Fibroblast of mammary gland (primary cell): ENCODE results near the gene RHOJ.
"Not testable (repeated sequence)": the region's sequence is repeated elsewhere in the genome, so short reads cannot be mapped to it uniquely, and the experiment has no call there.

ENCODE experiments used
- DNase-seq: peaks from one replicate; pipeline ENCODE4 v3.0.0-alpha.2; 2010; ENCODE audit warnings: low read depth
- H3K4me3 ChIP-seq: 2 replicates; pipeline ENCODE4 v1.5.1; 2011; ENCODE audit warnings: low read depth, mild to moderate bottlenecking, low read length, moderate library complexity; ENCODE audit not compliant: control insufficient read depth
- TF ChIP-seq, protein P1 (sequence below): conservative IDR thresholded peaks from 2 replicates; pipeline ENCODE4 v1.5.1; 2011; ENCODE audit warnings: low read depth, low read length, inconsistent platforms; ENCODE audit not compliant: control insufficient read depth, insufficient read depth

The RHOJ gene

DNA sequence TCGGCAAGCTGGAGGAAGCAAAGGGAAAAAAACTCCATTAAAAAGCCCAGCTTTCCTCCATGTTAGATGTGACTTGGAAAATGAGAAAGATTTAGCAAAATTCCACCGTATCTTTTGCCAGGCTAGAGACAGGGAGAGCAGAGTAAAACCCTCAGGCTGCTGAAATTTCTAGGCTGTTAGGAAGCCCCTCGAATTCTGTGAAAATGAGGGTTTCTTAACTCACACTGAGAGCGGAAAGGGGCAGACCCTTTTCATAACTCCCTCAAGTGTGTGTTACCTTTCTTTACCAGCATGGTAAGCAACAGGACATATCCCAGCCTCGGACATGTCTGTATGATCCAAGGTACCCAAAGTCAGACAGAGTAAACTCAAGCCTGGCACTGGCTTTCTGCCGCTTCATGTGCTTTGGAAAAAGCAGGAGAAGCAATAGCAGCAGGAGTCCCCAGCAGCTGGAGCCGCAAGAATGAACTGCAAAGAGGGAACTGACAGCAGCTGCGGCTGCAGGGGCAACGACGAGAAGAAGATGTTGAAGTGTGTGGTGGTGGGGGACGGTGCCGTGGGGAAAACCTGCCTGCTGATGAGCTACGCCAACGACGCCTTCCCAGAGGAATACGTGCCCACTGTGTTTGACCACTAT, at the start of gene RHOJ:
Gene RHOJ (plus strand): TSS at position 37 of the 637 bp plus-strand sequence. CDS start 427 bp downstream, at position 464.
- DNase-seq, result peak; percentile 2
- peak within 1 kb of the TSS; percentile 40 for H3K4me3 ChIP-seq

DNA sequence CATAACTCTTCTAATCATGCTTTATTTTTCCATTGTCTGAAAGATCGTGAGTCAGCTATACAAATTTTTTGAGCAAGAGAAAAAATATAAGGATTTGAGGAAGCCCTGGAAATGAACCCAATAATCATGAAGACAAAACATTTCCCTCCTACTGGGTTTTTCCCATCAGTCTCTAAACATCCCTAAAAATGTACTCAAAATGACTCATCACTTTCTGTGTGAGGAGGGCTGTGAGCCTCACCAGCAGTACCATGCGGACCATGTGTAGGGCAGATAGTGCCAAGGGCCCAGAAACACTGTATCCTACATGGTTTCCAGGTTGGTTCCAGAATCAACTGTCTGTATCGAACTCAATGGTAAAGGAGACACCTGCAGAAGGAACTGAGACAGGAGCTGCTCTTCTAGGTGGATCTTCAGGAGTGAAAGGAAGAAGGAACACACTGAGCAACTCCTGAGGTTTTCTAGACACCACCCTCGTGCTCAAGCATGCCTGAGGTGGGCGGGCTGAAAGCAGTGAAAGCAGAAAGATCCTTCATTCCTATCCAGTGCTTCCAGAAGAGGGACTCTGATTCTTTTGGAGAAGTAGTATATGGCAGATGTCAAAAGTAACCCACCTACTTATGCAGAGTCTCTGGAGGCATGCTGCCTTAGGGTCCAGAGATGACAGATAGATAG, 48.6 kb upstream of the RHOJ start:
- TF ChIP-seq, protein P1, sequence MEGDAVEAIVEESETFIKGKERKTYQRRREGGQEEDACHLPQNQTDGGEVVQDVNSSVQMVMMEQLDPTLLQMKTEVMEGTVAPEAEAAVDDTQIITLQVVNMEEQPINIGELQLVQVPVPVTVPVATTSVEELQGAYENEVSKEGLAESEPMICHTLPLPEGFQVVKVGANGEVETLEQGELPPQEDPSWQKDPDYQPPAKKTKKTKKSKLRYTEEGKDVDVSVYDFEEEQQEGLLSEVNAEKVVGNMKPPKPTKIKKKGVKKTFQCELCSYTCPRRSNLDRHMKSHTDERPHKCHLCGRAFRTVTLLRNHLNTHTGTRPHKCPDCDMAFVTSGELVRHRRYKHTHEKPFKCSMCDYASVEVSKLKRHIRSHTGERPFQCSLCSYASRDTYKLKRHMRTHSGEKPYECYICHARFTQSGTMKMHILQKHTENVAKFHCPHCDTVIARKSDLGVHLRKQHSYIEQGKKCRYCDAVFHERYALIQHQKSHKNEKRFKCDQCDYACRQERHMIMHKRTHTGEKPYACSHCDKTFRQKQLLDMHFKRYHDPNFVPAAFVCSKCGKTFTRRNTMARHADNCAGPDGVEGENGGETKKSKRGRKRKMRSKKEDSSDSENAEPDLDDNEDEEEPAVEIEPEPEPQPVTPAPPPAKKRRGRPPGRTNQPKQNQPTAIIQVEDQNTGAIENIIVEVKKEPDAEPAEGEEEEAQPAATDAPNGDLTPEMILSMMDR, result no peak
- no peak for DNase-seq
- no peak overlapping the region for H3K4me3 ChIP-seq

More for the DNA sequence above, at the start of gene RHOJ:
- TF ChIP-seq, protein P1, result no peak

DNA sequence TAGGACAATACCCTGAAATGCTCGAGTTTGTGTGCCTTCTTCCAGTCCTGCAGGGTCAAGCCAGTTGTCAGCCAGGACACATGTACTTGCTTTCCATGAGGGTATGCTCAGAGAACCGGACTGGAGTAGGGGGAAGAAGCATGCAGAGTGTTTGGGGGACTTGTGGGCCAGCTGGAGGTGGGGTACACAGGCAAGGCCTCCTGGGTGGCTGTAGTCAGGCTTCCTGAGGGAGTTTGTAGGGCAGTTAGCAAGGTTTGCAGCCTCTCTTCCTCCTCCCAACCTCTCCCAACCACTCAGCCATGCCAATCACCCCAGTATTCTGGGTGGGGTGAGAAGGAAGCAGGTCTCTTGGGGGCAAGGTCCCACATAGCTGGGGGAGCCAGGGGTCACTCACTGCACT, 47.0 kb upstream of the RHOJ start:
- DNase-seq, result no peak
- H3K4me3 ChIP-seq, result no peak overlapping the region
- TF ChIP-seq, protein P1, result no peak

DNA sequence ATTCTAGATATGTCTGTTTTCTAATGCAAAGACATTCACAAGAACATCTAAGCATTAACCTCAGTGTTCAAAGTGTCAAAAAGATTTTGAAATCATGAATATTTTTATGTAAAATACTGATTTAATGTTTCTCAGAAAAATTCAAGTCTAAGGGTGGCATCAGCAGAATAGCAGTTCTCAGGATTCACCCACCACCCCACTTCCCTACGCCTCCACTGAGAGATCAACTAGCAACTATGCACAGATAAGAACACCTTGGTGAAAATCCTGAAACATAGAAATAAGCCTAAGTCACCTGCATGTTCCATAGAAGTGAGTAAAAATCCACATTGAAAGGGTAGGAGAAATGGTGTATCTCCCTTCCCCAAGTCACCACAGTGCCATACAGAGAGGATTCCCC, 40.9 kb upstream of the RHOJ start:
- no peak overlapping the region for H3K4me3 ChIP-seq
- DNase-seq, result no peak
- TF ChIP-seq, protein P1, result no peak

DNA sequence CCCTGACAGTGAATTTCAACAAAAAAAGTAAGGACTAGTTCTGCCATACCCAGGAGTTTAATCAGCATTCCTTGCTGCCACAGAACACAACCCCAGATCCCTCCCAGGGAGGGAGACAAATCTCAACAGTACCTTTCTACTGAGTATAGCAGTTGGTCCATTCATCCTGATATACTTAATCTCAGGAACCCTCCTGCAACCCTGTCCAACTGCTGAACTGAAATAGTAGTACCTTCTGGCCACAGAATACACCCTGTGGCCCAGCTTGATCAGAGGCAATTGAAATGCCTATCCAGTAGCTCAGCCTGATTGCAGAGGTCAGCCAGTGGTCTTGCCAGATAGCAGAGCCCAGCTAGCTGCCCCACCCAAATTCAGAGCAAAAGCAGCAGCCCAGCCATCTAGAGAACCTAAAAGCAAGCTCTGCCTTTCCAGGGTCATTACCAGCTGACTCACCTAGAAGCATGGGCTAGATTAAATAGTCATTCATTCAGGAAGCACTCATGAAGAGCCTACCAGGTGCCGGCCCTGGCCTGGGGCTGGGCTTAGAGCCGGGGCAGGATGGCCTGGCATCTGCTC, 40.0 kb upstream of the RHOJ start:
- H3K4me3 ChIP-seq, result no peak overlapping the region
- no peak for DNase-seq
- TF ChIP-seq, protein P1, result no peak

DNA sequence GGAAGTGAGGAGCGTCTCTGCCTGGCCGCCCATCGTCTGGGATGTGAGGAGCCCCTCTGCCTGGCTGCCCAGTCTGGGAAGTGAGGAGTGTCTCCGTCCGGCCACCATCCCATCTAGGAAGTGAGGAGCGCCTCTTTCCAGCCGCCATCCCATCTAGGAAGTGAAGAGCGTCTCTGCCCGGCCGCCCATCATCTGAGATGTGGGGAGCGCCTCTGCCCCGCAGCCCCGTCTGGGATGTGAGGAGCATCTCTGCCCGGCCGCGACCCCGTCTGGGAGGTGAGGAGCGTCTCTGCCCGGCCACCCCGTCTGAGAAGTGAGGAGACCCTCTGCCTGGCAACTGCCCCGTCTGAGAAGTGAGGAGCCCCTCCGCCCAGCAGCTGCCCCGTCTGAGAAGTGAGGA, 39.0 kb upstream of the RHOJ start:
- H3K4me3 ChIP-seq, DNase-seq: not testable (repeated sequence)

DNA sequence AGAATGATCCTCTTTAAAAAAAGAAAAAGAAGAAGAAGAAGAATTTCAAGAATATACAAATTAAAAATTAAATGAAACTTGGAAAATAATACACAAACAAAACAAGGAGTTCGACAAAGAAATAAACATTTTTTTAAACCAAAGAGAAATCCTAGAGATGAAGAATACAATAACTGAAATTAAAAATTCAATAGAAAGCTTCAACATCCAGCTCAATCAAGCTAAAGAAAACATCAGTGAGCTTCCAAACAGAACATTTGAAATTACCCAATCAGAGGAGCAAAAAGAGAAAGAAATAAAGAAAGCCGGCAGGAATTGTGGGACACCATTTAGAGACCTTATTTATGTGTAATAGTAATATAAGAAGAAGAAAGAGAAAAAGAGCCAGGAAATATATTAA, 37.2 kb upstream of the RHOJ start:
- TF ChIP-seq, protein P1, result no peak
- no peak overlapping the region for H3K4me3 ChIP-seq
- no peak for DNase-seq
